ENCODE data around the gene PILRA.

GRCh38 chr7:100370746-100371145 lies 2.5 kb upstream of the PILRA start:
- TF ChIP-seq CTCF (IDR thresholded peaks at IDR 0.05; ENCODE audit: insufficient read depth, low read length) (no peak), GABPA (IDR thresholded peaks at IDR 0.05; ENCODE audit: low read depth) (no peak)
